HepG2 (cell line): Measurements from ENCODE around the gene FAM83C. TPM values are rescaled to one million over a fixed set of nuclear protein-coding genes. Genes with fewer than 3 reads are reported as not detected.

Experiments
- ATF7 ChIP-seq, 2 experiments: fragments of 450-650 bp in 1 of 2; sonication (generic) in 1 of 2; formaldehyde crosslinking in 1 of 2; IDR thresholded peaks; 2 replicates each; pipeline versions ENCODE4 v1.4.0 to v1.6.1; 2016 to 2020; ENCODE audit warnings: antibody characterized with exemption in 1 of 2, mild to moderate bottlenecking in 1 of 2, missing genetic modification reagents in 1 of 2
- CHCHD3 ChIP-seq: sonication (generic); formaldehyde crosslinking; IDR thresholded peaks from 2 replicates; pipeline ENCODE4 v1.8.0; 2022; ENCODE audit warnings: mild to moderate bottlenecking, missing genetic modification reagents, moderate library complexity
- FOXO4 ChIP-seq: sonication (generic); formaldehyde crosslinking; conservative IDR thresholded peaks from 2 replicates; pipeline ENCODE4 v1.8.1; 2023; ENCODE audit warnings: missing genetic modification reagents
- HOMEZ ChIP-seq: IDR thresholded peaks from 2 replicates; pipeline ENCODE4 v1.6.1; 2016; ENCODE audit warnings: low read depth
- LRRFIP1 ChIP-seq: sonication (generic); formaldehyde crosslinking; conservative IDR thresholded peaks from 2 replicates; pipeline ENCODE4 v1.4.0; 2020; ENCODE audit warnings: missing genetic modification reagents
- NR2C2 ChIP-seq: sonication (generic); formaldehyde crosslinking; IDR thresholded peaks from 2 replicates; pipeline ENCODE4 v1.4.0; 2020; ENCODE audit warnings: missing genetic modification reagents, mild to moderate bottlenecking, moderate library complexity, borderline replicate concordance
- PAXIP1 ChIP-seq: sonication (generic); formaldehyde crosslinking; conservative IDR thresholded peaks from 2 replicates; pipeline ENCODE4 v1.4.0; 2020; ENCODE audit warnings: mild to moderate bottlenecking, missing genetic modification reagents, moderate library complexity
- ZMAT5 ChIP-seq: sonication (generic); formaldehyde crosslinking; IDR thresholded peaks from 2 replicates; pipeline ENCODE4 v1.5.0; 2020; ENCODE audit warnings: mild to moderate bottlenecking, low read depth, missing genetic modification reagents, borderline replicate concordance
- ZNF24 ChIP-seq: fragments of 450-650 bp; IDR thresholded peaks from 2 replicates; pipeline ENCODE4 v1.6.1; 2017; ENCODE audit warnings: antibody characterized with exemption, mild to moderate bottlenecking
- ZNF414 ChIP-seq: sonication (generic); formaldehyde crosslinking; IDR thresholded peaks from 2 replicates; pipeline ENCODE4 v1.5.0; 2020; ENCODE audit warnings: missing genetic modification reagents
- ZNF496 ChIP-seq: sonication (generic); formaldehyde crosslinking; IDR thresholded peaks from 2 replicates; pipeline ENCODE4 v1.8.1; 2023; ENCODE audit warnings: mild to moderate bottlenecking, moderate library complexity, missing genetic modification reagents; ENCODE audit not compliant: insufficient replicate concordance
- ZNF577 ChIP-seq: sonication (generic); formaldehyde crosslinking; IDR thresholded peaks from 2 replicates; pipeline ENCODE4 v1.4.0; 2020; ENCODE audit warnings: mild to moderate bottlenecking, low read depth, missing genetic modification reagents, borderline replicate concordance
- ZNF691 ChIP-seq: sonication (generic); formaldehyde crosslinking; IDR thresholded peaks from 2 replicates; pipeline ENCODE4 v1.4.0; 2020; ENCODE audit warnings: missing genetic modification reagents, low read depth, mild to moderate bottlenecking, borderline replicate concordance
- ZSCAN22 ChIP-seq: sonication (generic); formaldehyde crosslinking; IDR thresholded peaks from 2 replicates; pipeline ENCODE4 v1.4.0; 2020; ENCODE audit warnings: mild to moderate bottlenecking, missing genetic modification reagents
- ZSCAN25 ChIP-seq: sonication (generic); formaldehyde crosslinking; IDR thresholded peaks from 2 replicates; pipeline ENCODE4 v1.8.0; 2022; ENCODE audit warnings: mild to moderate bottlenecking, missing genetic modification reagents
- polyA plus RNA-seq, 8 experiments: library from polyadenylated mRNA; depleted of rRNA in 3 of 8; stranded (reverse) in 7 of 8; unstranded in 1 of 8; fragments of >200 nt; fragmentation: Illumina TruSeq in 4 of 8; extraction: Trizol in 4 of 8; gene quantifications; 2 replicates each; pipeline versions ENCODE4 v1.2.1 to v1.2.3, GENCODE V29; 2011 to 2016; ENCODE audit warnings: low read depth in 4 of 8, missing spikeins in 1 of 8, mixed read lengths in 1 of 8; ENCODE audit not compliant: insufficient read depth in 1 of 8
- total RNA-seq, 5 experiments: library from RNA; depleted of rRNA; stranded (reverse); fragments of >200 nt; fragmentation: Illumina TruSeq; extraction: Trizol; gene quantifications; 2 replicates each; pipeline ENCODE4 v1.2.3, GENCODE V29; 2016; ENCODE audit warnings: low read depth in 1 of 5

Gene FAM83C
- total and polyA plus RNA-seq, 2 of the 13 experiments (the other 11 are each of a cell fraction or from before 2014, with no cell fraction given) = 0.04 TPM; not detected in 1

- no peak for TF ChIP-seq LRRFIP1 (CRISPR knock-in tag)
- TF ChIP-seq ZNF24 = no peak
- no peak for TF ChIP-seq ATF7 (IDR thresholded peaks at IDR 0.05)
- no peak for TF ChIP-seq ATF7 (CRISPR knock-in tag; IDR thresholded peaks at IDR 0.05)
- TF ChIP-seq ZMAT5 = no peak
- TF ChIP-seq ZNF577 (CRISPR knock-in tag) = no peak
- no peak for TF ChIP-seq ZSCAN25
- no peak for TF ChIP-seq ZNF414 (CRISPR knock-in tag)
- TF ChIP-seq ZSCAN22 (CRISPR knock-in tag) = 0 out of 2 replicates have a peak, but pooled peaks have one; percentile 38
- no peak for TF ChIP-seq HOMEZ (CRISPR knock-in tag)
- no peak for TF ChIP-seq NR2C2 (CRISPR knock-in tag)
- no peak for TF ChIP-seq ZNF691 (CRISPR knock-in tag)
- no peak for TF ChIP-seq FOXO4 (CRISPR knock-in tag)
- peak; percentile 31; the same call in 1 of the 2 replicates for TF ChIP-seq CHCHD3 (CRISPR knock-in tag)
- TF ChIP-seq ZNF496 (CRISPR knock-in tag) = no peak
- peak; percentile 56 for TF ChIP-seq PAXIP1
These were observed 4.5 kb downstream of the FAM83C start (continued) for GRCh38 chr20:35287509-35288324.
